HG03520 (cell line): ENCODE measurements around the gene MAMDC2.

Experiments used
- ATAC-seq: cut with Tn5 transposase; IDR thresholded peaks from one replicate; pipeline ENCODE4 v1.9.1; 2021; ENCODE audit warnings: mild to moderate bottlenecking, moderate library complexity; ENCODE audit not compliant: unreplicated experiment

MAMDC2 gene

GRCh38 chr9:70130266-70130665 is 86.6 kb downstream of the MAMDC2 start:
- ATAC-seq, result no peak

- ATAC-seq, result no peak
Observed at GRCh38 chr9:70131296-70131695, 87.6 kb downstream of the MAMDC2 start.

- no peak for ATAC-seq
Observed at GRCh38 chr9:70133253-70134208, 89.9 kb downstream of the MAMDC2 start.

GRCh38 chr9:70134360-70134759 is 90.7 kb downstream of the MAMDC2 start:
- ATAC-seq, result no peak

GRCh38 chr9:70135176-70135575 is 91.5 kb downstream of the MAMDC2 start:
- no peak for ATAC-seq

GRCh38 chr9:70136632-70137031 is 93.0 kb downstream of the MAMDC2 start:
- no peak for ATAC-seq

- ATAC-seq, result no peak
Observed at GRCh38 chr9:70137577-70137976, 93.9 kb downstream of the MAMDC2 start.

- no peak for ATAC-seq
Observed at GRCh38 chr9:70142101-70142500, 98.5 kb downstream of the MAMDC2 start.

- no peak for ATAC-seq
Observed at GRCh38 chr9:70143394-70144130, 99.9 kb downstream of the MAMDC2 start.

GRCh38 chr9:70144131-70144503 is 100.5 kb downstream of the MAMDC2 start:
- no peak for ATAC-seq

GRCh38 chr9:70145981-70146380 is 102.3 kb downstream of the MAMDC2 start:
- no peak for ATAC-seq

- ATAC-seq, result no peak
Observed at GRCh38 chr9:70147196-70147595, 103.5 kb downstream of the MAMDC2 start.

- no peak for ATAC-seq
Observed at GRCh38 chr9:70147651-70148050, 104.0 kb downstream of the MAMDC2 start.

- no peak for ATAC-seq
Observed at GRCh38 chr9:70152350-70152749, 108.7 kb downstream of the MAMDC2 start.

GRCh38 chr9:70156729-70157128 is 113.1 kb downstream of the MAMDC2 start:
- ATAC-seq, result no peak

- no peak for ATAC-seq
Observed at GRCh38 chr9:70159630-70160029, 116.0 kb downstream of the MAMDC2 start.

GRCh38 chr9:70160686-70161600 is 117.3 kb downstream of the MAMDC2 start:
- ATAC-seq, result no peak

- ATAC-seq, result no peak
Observed at GRCh38 chr9:70165006-70165602, 121.5 kb downstream of the MAMDC2 start.

GRCh38 chr9:70168521-70168920 is 124.9 kb downstream of the MAMDC2 start:
- no peak for ATAC-seq

GRCh38 chr9:70169222-70169621 is 125.6 kb downstream of the MAMDC2 start:
- no peak for ATAC-seq
